GM13977 (cell line): Measurements from ENCODE around the gene CIB2.
A peak's percentile ranks its signal among the peaks of the same experiment; 100 is the strongest.

Experiments
- DNase-seq: peaks from one replicate; pipeline ENCODE4 v3.0.0; 2012; ENCODE audit warnings: low spot score
- CTCF ChIP-seq: IDR thresholded peaks from 2 replicates; pipeline ENCODE4 v1.5.1; 2012; ENCODE audit warnings: mild to moderate bottlenecking, control low read depth; ENCODE audit not compliant: insufficient read depth; ENCODE audit errors: extremely low read depth, missing control alignments
- in situ Hi-C: fragments of 300-500 bp; cut with MboI; formaldehyde crosslinking; loops from one replicate; pipeline ENCODE4 v1.12.0; 2022; ENCODE audit warnings: low sequenced_read_pairs, low pct_unique_long_range_greater_than_20kb, mixed read lengths, inconsistent platforms; ENCODE audit not compliant: unreplicated experiment

CIB2 gene

GRCh38 chr15:78082106-78082742, 49.0 kb downstream of the CIB2 start:
- in situ Hi-C loops: no loop called here
- DNase-seq: no peak
- TF ChIP-seq CTCF: no peak

GRCh38 chr15:78080088-78080460, 51.2 kb downstream of the CIB2 start:
- no peak for TF ChIP-seq CTCF
- DNase-seq: no peak
- in situ Hi-C loops: no loop called here

GRCh38 chr15:78079298-78080087, 51.8 kb downstream of the CIB2 start:
- no peak for TF ChIP-seq CTCF
- no peak for DNase-seq
- in situ Hi-C loops: no loop called here

GRCh38 chr15:78077871-78078210, 53.4 kb downstream of the CIB2 start:
- no peak for TF ChIP-seq CTCF
- DNase-seq: no peak
- in situ Hi-C loops: no loop called here

- DNase-seq: peak; percentile 84
- no peak for TF ChIP-seq CTCF
- in situ Hi-C loops: no loop called here
Measured at GRCh38 chr15:78077053-78077870, 54.0 kb downstream of the CIB2 start, which contains the start of gene TBC1D2B. TSS of gene TBC1D2B (minus strand) at chr15:78077711. CDS start at chr15:78077652, 59 bp downstream.

- in situ Hi-C loops: no loop called here
- no peak for DNase-seq
- no peak for TF ChIP-seq CTCF
Measured at GRCh38 chr15:78076231-78077052, 54.8 kb downstream of the CIB2 start.
